Fibroblast of lung (primary cell): ENCODE data around the gene TRAM2. TPM values are rescaled to one million over a fixed set of nuclear protein-coding genes. Genes with fewer than 3 reads are reported as not detected.
A peak's percentile ranks its signal among the peaks of the same experiment; 100 is the strongest.

Experiments
- DNase-seq, 2 donors: peaks; one replicate each; pipeline versions ENCODE4 v3.0.0 to v3.0.0-alpha.2; 2010; ENCODE audit warnings: low read depth in 2 of 2
- H2AFZ ChIP-seq: 2 replicates; pipeline ENCODE4 v1.5.1; 2012; ENCODE audit warnings: low read length, control low read depth, inconsistent platforms
- H3K27ac ChIP-seq: 2 replicates; pipeline ENCODE4 v1.5.1; 2011; ENCODE audit warnings: low read length, control low read depth; ENCODE audit not compliant: insufficient read depth
- H3K27me3 ChIP-seq: 2 replicates; pipeline ENCODE4 v1.5.1; 2011; ENCODE audit warnings: mild to moderate bottlenecking, low read length; ENCODE audit not compliant: control insufficient read depth, insufficient read depth
- H3K36me3 ChIP-seq: 2 replicates; pipeline ENCODE4 v1.5.1; 2011; ENCODE audit warnings: low read length; ENCODE audit not compliant: control insufficient read depth, insufficient read depth
- H3K4me1 ChIP-seq: 2 replicates; pipeline ENCODE4 v1.5.1; 2011; ENCODE audit warnings: low read length; ENCODE audit not compliant: control insufficient read depth, insufficient read depth; ENCODE audit errors: extremely low read depth
- H3K4me2 ChIP-seq: 2 replicates; pipeline ENCODE4 v1.5.1; 2011; ENCODE audit warnings: low read length, control low read depth; ENCODE audit not compliant: insufficient read depth; ENCODE audit errors: extremely low read depth
- H3K4me3 ChIP-seq, 4 experiments: fragments of 200-600 bp in 1 of 4; sonication (generic) in 1 of 4; replicated peaks in 1 of 4; 2 replicates each; pipeline ENCODE4 v1.5.1; 2011 to 2016; ENCODE audit warnings: low read length in 4 of 4, low read depth in 3 of 4, mild to moderate bottlenecking in 3 of 4, control low read depth in 2 of 4, inconsistent platforms in 1 of 4, mixed read lengths in 1 of 4; ENCODE audit not compliant: insufficient read depth in 1 of 4; ENCODE audit errors: control extremely low read depth in 1 of 4
- H3K79me2 ChIP-seq: 2 replicates; pipeline ENCODE4 v1.5.1; 2012; ENCODE audit warnings: mild to moderate bottlenecking, low read length, inconsistent platforms; ENCODE audit not compliant: control insufficient read depth, insufficient read depth
- H3K9ac ChIP-seq: 2 replicates; pipeline ENCODE4 v1.5.1; 2011; ENCODE audit warnings: mild to moderate bottlenecking, low read length, control low read depth; ENCODE audit not compliant: insufficient read depth
- H3K9me3 ChIP-seq: 2 replicates; pipeline ENCODE4 v1.5.1; 2012; ENCODE audit warnings: low read depth, low read length; ENCODE audit not compliant: control insufficient read depth, insufficient read depth
- H4K20me1 ChIP-seq: 2 replicates; pipeline ENCODE4 v1.5.1; 2011; ENCODE audit warnings: low read length; ENCODE audit not compliant: control insufficient read depth, insufficient read depth; ENCODE audit errors: extremely low read depth
- CTCF ChIP-seq, 2 donors: IDR thresholded peaks in 1 of 2; conservative IDR thresholded peaks in 1 of 2; 1 replicate in 1 of 2; 2 replicates in 1 of 2; pipeline ENCODE4 v1.5.1; 2011 to 2012; ENCODE audit warnings: low read length in 2 of 2, control low read depth in 1 of 2, inconsistent platforms in 1 of 2, low read depth in 1 of 2, mild to moderate bottlenecking in 1 of 2
- EZH2 ChIP-seq: IDR thresholded peaks from 2 replicates; pipeline ENCODE4 v1.5.1; 2012; ENCODE audit warnings: low read length, control low read depth, mild to moderate bottlenecking; ENCODE audit errors: missing control alignments
- polyA plus RNA-seq, 2 donors: library from polyadenylated mRNA; depleted of rRNA in 1 of 2; stranded (reverse) in 1 of 2; unstranded in 1 of 2; fragments of >200 nt; gene quantifications; 2 replicates each; pipeline ENCODE4 v1.2.1, GENCODE V29; 2011 to 2012; ENCODE audit warnings: missing spikeins in 1 of 2
- total RNA-seq: library from RNA; depleted of rRNA; stranded (reverse); fragments of >200 nt; gene quantifications from 2 replicates; pipeline ENCODE4 v1.2.1, GENCODE V29; 2014

Gene TRAM2
- total and polyA plus RNA-seq, 2 donors (not counting 1 experiment from before 2014, with no cell fraction given): 131 to 252 TPM

- no peaks in the 10 kb centered on the region for H3K27me3 ChIP-seq
- peaks cover 29% of the 10 kb centered on the region for H3K4me1 ChIP-seq
- H3K27ac ChIP-seq: no peak overlapping the region
- no peak for DNase-seq
- H3K4me2 ChIP-seq: no peak overlapping the region
- H3K9ac ChIP-seq: no peak overlapping the region
- H2AFZ ChIP-seq: no peak overlapping the region
- TF ChIP-seq CTCF (conservative IDR thresholded peaks at IDR 0.05 in 1 of 2, IDR thresholded peaks at IDR 0.05 in 1 of 2; ENCODE audit: low read depth in 1 of 2, low read length in 2 of 2) (no peak), EZH2 (no peak)
- H3K36me3 ChIP-seq: peaks cover 6% of the 10 kb centered on the region
- H4K20me1 ChIP-seq: no peaks in the 10 kb centered on the region
- H3K79me2 ChIP-seq: peaks cover 80% of the 10 kb centered on the region
- H3K4me3 ChIP-seq: no peak overlapping the region
- no peaks in the 10 kb centered on the region for H3K9me3 ChIP-seq
Observed at GRCh38 chr6:52524918-52525317, 51.9 kb downstream of the TRAM2 start.

GRCh38 chr6:52523378-52524142 is 53.3 kb downstream of the TRAM2 start:
- no peak for DNase-seq
- TF ChIP-seq CTCF (conservative IDR thresholded peaks at IDR 0.05 in 1 of 2, IDR thresholded peaks at IDR 0.05 in 1 of 2; ENCODE audit: low read depth in 1 of 2, low read length in 2 of 2) (no peak), EZH2 (no peak)
- Histone ChIP-seq H3K27me3 (no peaks in the 10 kb centered on the region), H3K9me3 (no peaks in the 10 kb centered on the region), H3K27ac (peak overlapping the region; percentile 9), H3K4me1 (peaks cover 39% of the 10 kb centered on the region), H3K36me3 (peaks cover 3% of the 10 kb centered on the region), H3K4me2 (no peak overlapping the region), H4K20me1 (no peaks in the 10 kb centered on the region), H2AFZ (no peak overlapping the region), H3K9ac (no peak overlapping the region), H3K79me2 (peaks cover 82% of the 10 kb centered on the region), H3K4me3 (no peak overlapping the region)

- Histone ChIP-seq H3K9ac (no peak overlapping the region), H3K27me3 (no peaks in the 10 kb centered on the region), H3K4me3 (no peak overlapping the region), H3K79me2 (peaks cover 80% of the 10 kb centered on the region), H3K4me2 (no peak overlapping the region), H3K4me1 (peaks cover 48% of the 10 kb centered on the region), H3K9me3 (no peaks in the 10 kb centered on the region), H3K27ac (peak overlapping the region; percentile 68), H4K20me1 (no peaks in the 10 kb centered on the region), H2AFZ (no peak overlapping the region), H3K36me3 (peaks cover 7% of the 10 kb centered on the region)
- DNase-seq: peak; percentile 62 to 64
- no peak for TF ChIP-seq EZH2
- no peak for TF ChIP-seq CTCF (conservative IDR thresholded peaks at IDR 0.05 in 1 of 2, IDR thresholded peaks at IDR 0.05 in 1 of 2; ENCODE audit: low read depth in 1 of 2, low read length in 2 of 2)
Observed at GRCh38 chr6:52522655-52523054, 54.2 kb downstream of the TRAM2 start.
